ENCODE data around the gene SPEG. TPM values are rescaled to one million over a fixed set of nuclear protein-coding genes. Genes with fewer than 3 reads are reported as not detected.

The SPEG gene
- total RNA-seq, 2 experiments from 2014 or later = 1.3 to 1.4 TPM

DNA sequence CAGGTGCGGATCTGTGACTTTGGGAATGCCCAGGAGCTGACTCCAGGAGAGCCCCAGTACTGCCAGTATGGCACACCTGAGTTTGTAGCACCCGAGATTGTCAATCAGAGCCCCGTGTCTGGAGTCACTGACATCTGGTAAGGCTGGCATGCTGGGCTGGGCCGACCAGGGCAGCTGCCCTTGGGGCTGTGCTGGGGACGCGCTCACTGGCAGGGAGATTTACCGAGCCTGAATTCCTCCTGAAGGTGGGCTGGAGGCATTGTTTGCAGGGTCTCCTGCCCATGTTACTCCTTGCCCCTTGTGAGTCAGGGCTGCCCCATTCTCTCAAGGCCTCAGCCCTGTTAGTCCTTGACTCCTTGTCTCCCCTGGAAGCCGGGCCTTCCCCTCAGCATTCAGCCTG is 45.4 kb downstream of the SPEG start:
- DNase-seq = no peak
- intact Hi-C loops (cut with micrococcal nuclease) = no loop called here
- CTCF ChIA-PET = interaction anchor here (1.0 kb wide), 1 partner anchor 50 kb away, joined by 3 read pairs; no protein-coding TSS in a partner anchor
- Mint-ChIP-seq H3K4me3 (no peak overlapping the region), H3K27me3 (ENCODE audit: low read depth) (peaks cover 16% of the 10 kb centered on the region), H3K9me3 (no peaks in the 10 kb centered on the region), H3K4me1 (ENCODE audit: low read depth) (peaks cover 8% of the 10 kb centered on the region), H3K36me3 (ENCODE audit: low read depth) (no peaks in the 10 kb centered on the region), H3K27ac (no peak overlapping the region)

GRCh38 chr2:219482674-219483405 is 48.2 kb downstream of the SPEG start:
- intact Hi-C loops (cut with micrococcal nuclease) = no loop called here
- CTCF ChIA-PET = interaction anchor here (0.7 to 1.7 kb wide), 10 partner anchors 11 to 80 kb away, joined by 3 to 7 read pairs (median 4); a partner anchor contains a TSS
- no peak overlapping the region for H3K27ac Mint-ChIP-seq
- peaks cover 37% of the 10 kb centered on the region for H3K27me3 Mint-ChIP-seq (ENCODE audit: low read depth)
- no peaks in the 10 kb centered on the region for H3K36me3 Mint-ChIP-seq (ENCODE audit: low read depth)
- DNase-seq = no peak
- peaks cover 4% of the 10 kb centered on the region for H3K4me1 Mint-ChIP-seq (ENCODE audit: low read depth)
- H3K9me3 Mint-ChIP-seq = no peaks in the 10 kb centered on the region
- no peak overlapping the region for H3K4me3 Mint-ChIP-seq

GRCh38 chr2:219483451-219484342 is 49.1 kb downstream of the SPEG start:
- Mint-ChIP-seq H3K4me3 (peak overlapping the region; percentile 27), H3K4me1 (ENCODE audit: low read depth) (peaks cover 4% of the 10 kb centered on the region), H3K27me3 (ENCODE audit: low read depth) (peaks cover 37% of the 10 kb centered on the region), H3K9me3 (no peaks in the 10 kb centered on the region), H3K36me3 (ENCODE audit: low read depth) (no peaks in the 10 kb centered on the region), H3K27ac (no peak overlapping the region)
- no peak for DNase-seq
- CTCF ChIA-PET = interaction anchor here (1.0 to 1.7 kb wide), 3 partner anchors 20 to 81 kb away, joined by 3 to 9 read pairs (median 7); no protein-coding TSS in a partner anchor
- intact Hi-C loops (cut with micrococcal nuclease) = no loop called here

GRCh38 chr2:219484343-219485200 is 49.9 kb downstream of the SPEG start:
- H3K27me3 Mint-ChIP-seq (ENCODE audit: low read depth) = peaks cover 37% of the 10 kb centered on the region
- H3K9me3 Mint-ChIP-seq = no peaks in the 10 kb centered on the region
- DNase-seq = no peak
- intact Hi-C loops (cut with micrococcal nuclease) = no loop called here
- H3K4me3 Mint-ChIP-seq = peak overlapping the region; percentile 27
- CTCF ChIA-PET = interaction anchor here (1.7 to 3.7 kb wide), 3 partner anchors 11 to 82 kb away, joined by 8 to 24 read pairs (median 9); a partner anchor contains a TSS
- H3K4me1 Mint-ChIP-seq (ENCODE audit: low read depth) = peaks cover 4% of the 10 kb centered on the region
- no peak overlapping the region for H3K27ac Mint-ChIP-seq
- no peaks in the 10 kb centered on the region for H3K36me3 Mint-ChIP-seq (ENCODE audit: low read depth)

- H3K4me3 Mint-ChIP-seq = no peak overlapping the region
- DNase-seq = no peak
- no peaks in the 10 kb centered on the region for H3K36me3 Mint-ChIP-seq (ENCODE audit: low read depth)
- H3K27ac Mint-ChIP-seq = no peak overlapping the region
- intact Hi-C loops (cut with micrococcal nuclease) = no loop called here
- H3K4me1 Mint-ChIP-seq (ENCODE audit: low read depth) = peaks cover 4% of the 10 kb centered on the region
- no peaks in the 10 kb centered on the region for H3K9me3 Mint-ChIP-seq
- H3K27me3 Mint-ChIP-seq (ENCODE audit: low read depth) = peaks cover 37% of the 10 kb centered on the region
- CTCF ChIA-PET = interaction anchor here (1.3 to 3.7 kb wide), 3 partner anchors 11 to 83 kb away, joined by 6 to 24 read pairs (median 8); a partner anchor contains a TSS
Observed at GRCh38 chr2:219485201-219485580, 50.5 kb downstream of the SPEG start.

- H3K27me3 Mint-ChIP-seq (ENCODE audit: low read depth) = peaks cover 37% of the 10 kb centered on the region
- no peak for DNase-seq
- H3K4me1 Mint-ChIP-seq (ENCODE audit: low read depth) = peaks cover 4% of the 10 kb centered on the region
- no peak overlapping the region for H3K27ac Mint-ChIP-seq
- no peak overlapping the region for H3K4me3 Mint-ChIP-seq
- CTCF ChIA-PET = interaction anchor here (1.3 to 3.7 kb wide), 4 partner anchors 9 to 156 kb away, joined by 3 to 24 read pairs (median 7); a partner anchor contains a TSS
- intact Hi-C loops (cut with micrococcal nuclease) = no loop called here
- no peaks in the 10 kb centered on the region for H3K36me3 Mint-ChIP-seq (ENCODE audit: low read depth)
- no peaks in the 10 kb centered on the region for H3K9me3 Mint-ChIP-seq
Observed at GRCh38 chr2:219486380-219486959, 51.8 kb downstream of the SPEG start.

GRCh38 chr2:219488149-219488843 is 53.7 kb downstream of the SPEG start:
- CTCF ChIA-PET = interaction anchor here (3.7 kb wide), 1 partner anchor 8 kb away, joined by 24 read pairs; a partner anchor contains a TSS
- H3K36me3 Mint-ChIP-seq (ENCODE audit: low read depth) = no peaks in the 10 kb centered on the region
- H3K4me1 Mint-ChIP-seq (ENCODE audit: low read depth) = peaks cover 4% of the 10 kb centered on the region
- H3K27ac Mint-ChIP-seq = no peak overlapping the region
- H3K27me3 Mint-ChIP-seq (ENCODE audit: low read depth) = peaks cover 37% of the 10 kb centered on the region
- no peak for DNase-seq
- intact Hi-C loops (cut with micrococcal nuclease) = no loop called here
- H3K9me3 Mint-ChIP-seq = no peaks in the 10 kb centered on the region
- H3K4me3 Mint-ChIP-seq = no peak overlapping the region

DNA sequence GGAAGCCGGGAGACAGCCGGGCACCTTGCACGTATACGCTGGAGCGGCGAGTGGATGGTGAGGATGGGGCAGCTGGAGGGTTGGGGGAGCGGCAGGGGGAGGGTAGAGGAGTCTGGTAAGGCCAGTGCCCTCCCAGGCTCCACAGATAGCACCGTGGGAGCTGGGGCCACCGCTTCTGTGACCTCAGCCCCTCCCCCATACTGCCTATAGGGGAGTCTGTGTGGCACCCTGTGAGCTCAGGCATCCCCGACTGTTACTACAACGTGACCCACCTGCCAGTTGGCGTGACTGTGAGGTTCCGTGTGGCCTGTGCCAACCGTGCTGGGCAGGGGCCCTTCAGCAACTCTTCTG is 54.2 kb downstream of the SPEG start:
- Mint-ChIP-seq H3K27ac (no peak overlapping the region), H3K4me1 (ENCODE audit: low read depth) (peaks cover 3% of the 10 kb centered on the region), H3K27me3 (ENCODE audit: low read depth) (peaks cover 38% of the 10 kb centered on the region), H3K36me3 (ENCODE audit: low read depth) (no peaks in the 10 kb centered on the region), H3K9me3 (no peaks in the 10 kb centered on the region), H3K4me3 (no peak overlapping the region)
- CTCF ChIA-PET = interaction anchor here (1.5 kb wide), 1 partner anchor 21 kb away, joined by 3 read pairs; no protein-coding TSS in a partner anchor
- DNase-seq = no peak
- intact Hi-C loops (cut with micrococcal nuclease) = no loop called here

- no peak overlapping the region for H3K4me3 Mint-ChIP-seq
- H3K27me3 Mint-ChIP-seq (ENCODE audit: low read depth) = peaks cover 40% of the 10 kb centered on the region
- H3K4me1 Mint-ChIP-seq (ENCODE audit: low read depth) = no peaks in the 10 kb centered on the region
- H3K36me3 Mint-ChIP-seq (ENCODE audit: low read depth) = no peaks in the 10 kb centered on the region
- no peak overlapping the region for H3K27ac Mint-ChIP-seq
- H3K9me3 Mint-ChIP-seq = no peaks in the 10 kb centered on the region
- CTCF ChIA-PET = interaction anchor here (1.5 kb wide), 1 partner anchor 20 kb away, joined by 3 read pairs; no protein-coding TSS in a partner anchor
- intact Hi-C loops (cut with micrococcal nuclease) = no loop called here
- no peak for DNase-seq
Observed at GRCh38 chr2:219489315-219489714, 54.7 kb downstream of the SPEG start.

- Mint-ChIP-seq H3K27ac (no peak overlapping the region), H3K27me3 (ENCODE audit: low read depth) (peaks cover 44% of the 10 kb centered on the region), H3K4me1 (ENCODE audit: low read depth) (no peaks in the 10 kb centered on the region), H3K4me3 (no peak overlapping the region), H3K9me3 (no peaks in the 10 kb centered on the region), H3K36me3 (ENCODE audit: low read depth) (no peaks in the 10 kb centered on the region)
- DNase-seq = no peak
- intact Hi-C loops (cut with micrococcal nuclease) = no loop called here
- CTCF ChIA-PET = interaction anchor here (1.5 kb wide), 1 partner anchor 20 kb away, joined by 3 read pairs; no protein-coding TSS in a partner anchor
Observed at GRCh38 chr2:219490186-219490585, 55.5 kb downstream of the SPEG start.

GRCh38 chr2:219490600-219491130 is 56.0 kb downstream of the SPEG start:
- Mint-ChIP-seq H3K27me3 (ENCODE audit: low read depth) (peaks cover 44% of the 10 kb centered on the region), H3K4me1 (ENCODE audit: low read depth) (no peaks in the 10 kb centered on the region), H3K4me3 (no peak overlapping the region), H3K9me3 (no peaks in the 10 kb centered on the region), H3K36me3 (ENCODE audit: low read depth) (no peaks in the 10 kb centered on the region), H3K27ac (no peak overlapping the region)
- CTCF ChIA-PET = interaction anchor here (1.1 to 11.7 kb wide), 3 partner anchors 10 to 44 kb away, joined by 3 to 211 read pairs (median 3); no protein-coding TSS in a partner anchor
- intact Hi-C loops (cut with micrococcal nuclease) = no loop called here
- DNase-seq = no peak

Measured in activated naive CD4-positive, alpha-beta T cell treated with anti-CD3 and anti-CD28 coated beads for 36 hours (primary cell).